OCI-LY3 (cell line): Measurements from ENCODE around the gene WWOX.

Experiments used
- CTCF ChIP-seq: fragments of 200-600, 300-600 bp; sonication (generic); IDR thresholded peaks from 2 replicates; pipeline ENCODE4 v1.5.1; 2014; ENCODE audit warnings: antibody characterized with exemption, low read length, low read depth
- EZH2phosphoT487 ChIP-seq: fragments of 200-600 bp; shearing (Covaris generic); IDR thresholded peaks from 2 replicates; pipeline ENCODE4 v1.6.1; 2018; ENCODE audit warnings: antibody characterized with exemption, mixed run types, low read depth

DNA sequence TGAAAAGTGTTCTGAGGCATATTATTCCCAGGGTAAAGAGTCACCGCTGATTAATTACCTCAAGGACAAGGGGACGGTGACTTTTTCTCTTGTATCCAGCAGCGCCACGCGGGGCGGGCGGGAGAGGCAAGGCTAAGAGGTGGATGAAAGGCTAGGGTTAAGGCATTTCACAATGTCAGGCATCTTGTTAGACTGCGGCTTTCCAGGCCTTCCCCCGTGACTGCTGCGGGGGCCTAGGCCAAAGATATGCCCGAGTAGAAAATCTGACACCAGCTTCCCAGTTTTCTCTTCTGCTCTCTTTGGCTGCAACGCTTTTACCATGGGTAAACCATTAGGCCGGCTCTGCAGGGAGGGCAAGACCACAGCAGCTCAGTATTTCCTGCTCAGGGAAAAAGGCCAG, 802.9 kb downstream of the WWOX start:
- no peak for TF ChIP-seq CTCF
- no peak for TF ChIP-seq EZH2phosphoT487
